ENCODE results near the gene SLC30A4. TPM values are rescaled to one million over a fixed set of nuclear protein-coding genes. Genes with fewer than 3 reads are reported as not detected.
"Not testable (repeated sequence)": the region's sequence is repeated elsewhere in the genome, so short reads cannot be mapped to it uniquely, and the experiment has no call there.

The SLC30A4 gene
- total RNA-seq, 1 donor from 2014 or later: 4.2 TPM

GRCh38 chr15:45527086-45527485 is 4.5 kb upstream of the SLC30A4 start:
- no peaks in the 10 kb centered on the region for H3K27me3 ChIP-seq (ENCODE audit: control insufficient read depth, insufficient read depth, low read length)
- DNase-seq (ENCODE audit: low read depth): no peak
- no peak for TF ChIP-seq CTCF (IDR thresholded peaks at IDR 0.05; ENCODE audit: insufficient read depth, low read length, poor library complexity, severe bottlenecking)
- H3K4me3 ChIP-seq (ENCODE audit: low read depth, low read length): no peak overlapping the region
- H3K36me3 ChIP-seq (ENCODE audit: control insufficient read depth, insufficient read depth, low read length): no peaks in the 10 kb centered on the region

- Histone ChIP-seq H3K4me3 (ENCODE audit: low read depth, low read length) (peak overlapping the region; percentile 58), H3K27me3 (ENCODE audit: control insufficient read depth, insufficient read depth, low read length) (no peaks in the 10 kb centered on the region), H3K36me3 (ENCODE audit: control insufficient read depth, insufficient read depth, low read length) (no peaks in the 10 kb centered on the region)
- no peak for DNase-seq (ENCODE audit: low read depth)
- no peak for TF ChIP-seq CTCF (IDR thresholded peaks at IDR 0.05; ENCODE audit: insufficient read depth, low read length, poor library complexity, severe bottlenecking)
Measured at GRCh38 chr15:45523166-45523460, 558 bp upstream of the SLC30A4 start.

GRCh38 chr15:45521596-45522327 is 793 bp downstream of the SLC30A4 start:
- no peak for TF ChIP-seq CTCF (IDR thresholded peaks at IDR 0.05; ENCODE audit: insufficient read depth, low read length, poor library complexity, severe bottlenecking)
- Histone ChIP-seq H3K27me3 (ENCODE audit: control insufficient read depth, insufficient read depth, low read length) (no peaks in the 10 kb centered on the region), H3K4me3 (ENCODE audit: low read depth, low read length) (peak overlapping the region; percentile 58), H3K36me3 (ENCODE audit: control insufficient read depth, insufficient read depth, low read length) (no peaks in the 10 kb centered on the region)
- no peak for DNase-seq (ENCODE audit: low read depth)

GRCh38 chr15:45510758-45511280 is 11.7 kb downstream of the SLC30A4 start:
- no peak overlapping the region for H3K4me3 ChIP-seq (ENCODE audit: low read depth, low read length)
- H3K36me3 ChIP-seq (ENCODE audit: control insufficient read depth, insufficient read depth, low read length): no peaks in the 10 kb centered on the region
- H3K27me3 ChIP-seq (ENCODE audit: control insufficient read depth, insufficient read depth, low read length): no peaks in the 10 kb centered on the region
- no peak for DNase-seq (ENCODE audit: low read depth)
- no peak for TF ChIP-seq CTCF (IDR thresholded peaks at IDR 0.05; ENCODE audit: insufficient read depth, low read length, poor library complexity, severe bottlenecking)

- not testable (repeated sequence) for DNase-seq (ENCODE audit: low read depth); H3K4me3 ChIP-seq (ENCODE audit: low read depth, low read length); H3K27me3 ChIP-seq (ENCODE audit: control insufficient read depth, insufficient read depth, low read length); H3K36me3 ChIP-seq (ENCODE audit: control insufficient read depth, insufficient read depth, low read length)
Measured at GRCh38 chr15:45507143-45507542, 15.4 kb downstream of the SLC30A4 start.

GRCh38 chr15:45499426-45499825 is 23.1 kb downstream of the SLC30A4 start:
- no peak for DNase-seq (ENCODE audit: low read depth)
- Histone ChIP-seq H3K36me3 (ENCODE audit: control insufficient read depth, insufficient read depth, low read length) (no peaks in the 10 kb centered on the region), H3K4me3 (ENCODE audit: low read depth, low read length) (no peak overlapping the region), H3K27me3 (ENCODE audit: control insufficient read depth, insufficient read depth, low read length) (no peaks in the 10 kb centered on the region)
- no peak for TF ChIP-seq CTCF (IDR thresholded peaks at IDR 0.05; ENCODE audit: insufficient read depth, low read length, poor library complexity, severe bottlenecking)
